Measurements from ENCODE around the gene SIK3. TPM values are rescaled to one million over a fixed set of nuclear protein-coding genes. Genes with fewer than 3 reads are reported as not detected.
"Not testable (repeated sequence)": the region's sequence is repeated elsewhere in the genome, so short reads cannot be mapped to it uniquely, and the experiment has no call there.

SIK3 gene
- total RNA-seq, 1 donor, result 107 TPM

GRCh38 chr11:116808262-116809175, 289.7 kb downstream of the SIK3 start:
- no peak for DNase-seq (ENCODE audit: low read depth in 2 of 3, low spot score in 2 of 3)

GRCh38 chr11:116807601-116808261, 290.5 kb downstream of the SIK3 start:
- DNase-seq (ENCODE audit: low read depth in 2 of 3, low spot score in 2 of 3), result no peak

- no peak for DNase-seq (ENCODE audit: low read depth in 2 of 3, low spot score in 2 of 3)
Observed at GRCh38 chr11:116804001-116804400, 294.2 kb downstream of the SIK3 start.

DNA sequence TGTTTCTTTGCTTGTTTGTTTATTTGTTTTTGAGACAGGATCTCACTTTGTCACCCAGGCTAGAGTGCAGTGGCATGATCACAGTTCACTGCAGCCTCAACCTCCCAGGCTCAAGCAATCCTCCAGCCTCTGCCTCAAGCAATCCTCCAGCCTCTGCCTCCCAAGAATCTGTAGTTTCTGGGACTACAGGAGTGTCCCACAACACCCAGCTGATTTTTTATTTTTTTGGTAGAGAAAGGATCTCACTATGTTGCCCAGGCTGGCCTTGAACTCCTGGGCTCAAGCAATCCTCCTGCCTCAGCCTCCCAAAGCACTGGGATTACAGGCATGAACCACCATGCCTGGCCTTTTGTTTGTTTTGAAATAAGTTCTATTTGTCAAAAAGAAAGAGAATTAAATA, 296.6 kb downstream of the SIK3 start:
- not testable (repeated sequence) for DNase-seq (ENCODE audit: low read depth in 2 of 3, low spot score in 2 of 3)

GRCh38 chr11:116800610-116801009, 297.6 kb downstream of the SIK3 start:
- DNase-seq (ENCODE audit: low read depth in 2 of 3, low spot score in 2 of 3), result no peak

DNA sequence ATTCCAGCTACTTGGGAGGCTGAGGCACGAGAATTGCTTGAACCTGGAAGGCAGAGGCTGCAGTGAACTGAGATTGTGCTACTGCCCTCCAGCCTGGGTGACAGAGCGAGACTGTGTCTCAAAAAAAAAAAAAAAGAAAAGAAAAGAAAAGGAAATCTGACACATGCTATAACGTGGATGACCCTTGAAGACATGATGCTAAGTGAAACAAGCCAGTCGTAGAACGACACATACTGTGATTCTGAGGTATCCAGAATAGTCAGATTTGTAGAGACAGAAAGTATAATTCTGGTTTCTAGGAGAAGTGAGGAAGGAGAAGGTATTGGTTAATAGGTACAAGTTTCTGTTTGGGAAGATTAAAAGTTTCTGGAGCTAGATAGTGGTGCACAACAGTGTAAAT, 299.9 kb downstream of the SIK3 start:
- DNase-seq (ENCODE audit: low read depth in 2 of 3, low spot score in 2 of 3), result no peak

- DNase-seq (ENCODE audit: low read depth in 2 of 3, low spot score in 2 of 3), result no peak
Observed at GRCh38 chr11:116797816-116798215, 300.4 kb downstream of the SIK3 start.

- no peak for DNase-seq (ENCODE audit: low read depth in 2 of 3, low spot score in 2 of 3)
Observed at GRCh38 chr11:116796548-116796947, 301.7 kb downstream of the SIK3 start.

DNA sequence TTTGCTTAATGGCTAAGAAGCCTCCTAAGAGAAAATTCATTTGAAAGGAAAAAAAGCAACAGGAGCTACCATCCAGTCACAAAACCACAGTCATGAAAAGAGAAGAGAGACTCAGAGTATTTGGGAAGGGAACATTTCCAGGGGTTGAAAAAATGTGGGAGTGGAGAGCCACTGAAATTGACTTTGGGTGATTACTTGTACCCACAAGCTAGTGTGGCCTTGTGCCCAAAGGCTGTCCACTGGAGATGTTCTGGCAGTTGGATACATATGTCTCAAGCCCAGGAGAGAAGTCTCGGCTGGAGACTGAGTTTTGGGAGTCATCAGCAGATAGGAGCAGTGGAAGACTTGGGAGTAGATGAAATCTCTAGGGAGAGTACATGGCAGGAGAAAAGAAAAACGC, 303.4 kb downstream of the SIK3 start:
- DNase-seq (ENCODE audit: low read depth in 2 of 3, low spot score in 2 of 3), result no peak

DNA sequence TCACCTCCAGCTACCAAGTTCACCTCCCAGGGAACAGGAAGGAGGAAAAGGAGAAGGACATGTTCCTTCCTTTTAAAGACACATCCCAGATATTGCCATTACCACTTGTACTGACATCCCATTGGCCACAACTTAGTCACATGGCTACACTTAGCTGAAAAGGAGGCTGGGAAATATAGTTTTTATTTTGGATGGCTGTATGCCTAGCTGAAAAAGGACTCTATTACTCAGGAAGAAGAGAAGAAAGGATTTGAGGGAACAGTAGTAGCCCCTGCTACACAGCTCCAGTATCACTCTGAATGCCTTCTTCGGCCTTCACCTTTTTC, 304.5 kb downstream of the SIK3 start:
- no peak for DNase-seq (ENCODE audit: low read depth in 2 of 3, low spot score in 2 of 3)

Small RNA genes within 50 kb of the gene (small RNA-seq; reads per million reads assigned to genes)
- gene AP000936.3 (not detected), gene RNY4P6 (0.81 reads per million, percentile 19 among the genes with 10 or more reads in this experiment)

Other genes with a start within 250 kb of the SIK3 start
- gene PAFAH1B2, start 45.9 kb upstream of the SIK3 start, total RNA-seq, result 72.4 TPM
- gene SIDT2, start 80.3 kb upstream of the SIK3 start, total RNA-seq, result 32.0 TPM
- gene TAGLN, start 100.9 kb upstream of the SIK3 start, total RNA-seq, result 1.3 TPM
- 51.4 TPM for gene PCSK7, start 133.6 kb upstream of the SIK3 start, total RNA-seq
- 13.7 TPM for gene RNF214, start 134.2 kb upstream of the SIK3 start, total RNA-seq
- gene BACE1-AS, start 192.9 kb upstream of the SIK3 start, total RNA-seq, result 4.0 TPM
- 17.0 TPM for gene BACE1, start 217.8 kb upstream of the SIK3 start, total RNA-seq
- 17.2 TPM for gene CEP164, start 229.4 kb upstream of the SIK3 start, total RNA-seq